Retinal pigment epithelial cell (primary cell): Measurements from ENCODE around the gene INO80.

ENCODE experiments used
- DNase-seq: peaks from one replicate; pipeline ENCODE4 v3.0.0-alpha.2; 2010; ENCODE audit warnings: low read depth
- H3K4me3 ChIP-seq: 2 replicates; pipeline ENCODE4 v1.5.1; 2011; ENCODE audit warnings: mild to moderate bottlenecking, low read length, control low read depth, moderate library complexity
- TF ChIP-seq, protein P1 (sequence below): conservative IDR thresholded peaks from 2 replicates; pipeline ENCODE4 v1.5.1; 2011; ENCODE audit warnings: low read depth, low read length, control low read depth, inconsistent platforms

INO80 gene

GRCh38 chr15:40936709-40937666 lies 179.1 kb downstream of the INO80 start:
- DNase-seq, result no peak
- no peak overlapping the region for H3K4me3 ChIP-seq
- TF ChIP-seq, protein P1, sequence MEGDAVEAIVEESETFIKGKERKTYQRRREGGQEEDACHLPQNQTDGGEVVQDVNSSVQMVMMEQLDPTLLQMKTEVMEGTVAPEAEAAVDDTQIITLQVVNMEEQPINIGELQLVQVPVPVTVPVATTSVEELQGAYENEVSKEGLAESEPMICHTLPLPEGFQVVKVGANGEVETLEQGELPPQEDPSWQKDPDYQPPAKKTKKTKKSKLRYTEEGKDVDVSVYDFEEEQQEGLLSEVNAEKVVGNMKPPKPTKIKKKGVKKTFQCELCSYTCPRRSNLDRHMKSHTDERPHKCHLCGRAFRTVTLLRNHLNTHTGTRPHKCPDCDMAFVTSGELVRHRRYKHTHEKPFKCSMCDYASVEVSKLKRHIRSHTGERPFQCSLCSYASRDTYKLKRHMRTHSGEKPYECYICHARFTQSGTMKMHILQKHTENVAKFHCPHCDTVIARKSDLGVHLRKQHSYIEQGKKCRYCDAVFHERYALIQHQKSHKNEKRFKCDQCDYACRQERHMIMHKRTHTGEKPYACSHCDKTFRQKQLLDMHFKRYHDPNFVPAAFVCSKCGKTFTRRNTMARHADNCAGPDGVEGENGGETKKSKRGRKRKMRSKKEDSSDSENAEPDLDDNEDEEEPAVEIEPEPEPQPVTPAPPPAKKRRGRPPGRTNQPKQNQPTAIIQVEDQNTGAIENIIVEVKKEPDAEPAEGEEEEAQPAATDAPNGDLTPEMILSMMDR, result no peak

GRCh38 chr15:40936234-40936708 lies 179.8 kb downstream of the INO80 start:
- no peak overlapping the region for H3K4me3 ChIP-seq

GRCh38 chr15:40934457-40934856 lies 181.6 kb downstream of the INO80 start:
- TF ChIP-seq, protein P1, result no peak

More at GRCh38 chr15:40936234-40936708, 179.8 kb downstream of the INO80 start:
- no peak for DNase-seq
- TF ChIP-seq, protein P1, result no peak

DNA sequence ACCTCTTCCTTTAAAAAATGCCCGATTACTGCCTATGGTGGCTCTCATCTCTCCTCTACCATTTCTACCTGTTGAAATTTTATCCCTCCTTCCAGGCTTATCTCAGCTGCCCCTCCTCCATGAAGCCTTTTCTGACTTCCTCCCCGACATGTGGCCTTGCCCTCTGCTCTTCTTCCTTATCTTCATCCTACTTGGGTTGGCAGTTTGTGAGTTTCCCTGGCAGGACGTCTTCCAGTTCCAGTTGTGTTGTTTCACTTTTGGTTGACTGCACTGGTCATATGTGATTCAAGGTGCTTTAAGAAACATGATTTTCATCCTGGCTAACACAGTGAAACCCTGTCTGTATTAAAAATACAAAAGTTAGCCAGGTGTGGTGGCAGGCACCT lies 182.6 kb downstream of the INO80 start:
- DNase-seq, result no peak
- no peak overlapping the region for H3K4me3 ChIP-seq
- TF ChIP-seq, protein P1, result no peak

More at GRCh38 chr15:40934457-40934856, 181.6 kb downstream of the INO80 start:
- H3K4me3 ChIP-seq, result no peak overlapping the region
- DNase-seq, result no peak

- DNase-seq, result no peak
Observed at GRCh38 chr15:40932649-40933516, 183.2 kb downstream of the INO80 start.

DNA sequence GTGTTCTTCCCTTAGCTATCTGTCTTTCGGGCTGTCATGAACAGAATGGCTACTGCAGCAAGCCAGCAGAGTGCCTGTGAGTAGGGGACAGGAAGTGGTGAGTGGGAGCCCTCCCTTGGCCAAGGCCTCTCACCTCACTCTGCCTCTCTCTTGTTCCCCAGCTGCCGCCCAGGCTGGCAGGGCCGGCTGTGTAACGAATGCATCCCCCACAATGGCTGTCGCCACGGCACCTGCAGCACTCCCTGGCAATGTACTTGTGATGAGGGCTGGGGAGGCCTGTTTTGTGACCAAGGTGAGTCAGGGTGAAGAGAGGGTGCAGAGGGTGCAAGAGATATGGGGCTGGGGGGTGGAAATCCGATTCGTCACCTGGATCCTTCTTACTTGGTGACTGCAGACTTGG lies 183.9 kb downstream of the INO80 start:
- DNase-seq, result no peak
- TF ChIP-seq, protein P1, result no peak
- H3K4me3 ChIP-seq, result no peak overlapping the region

More at GRCh38 chr15:40932649-40933516, 183.2 kb downstream of the INO80 start:
- H3K4me3 ChIP-seq, result no peak overlapping the region
- TF ChIP-seq, protein P1, result no peak
